Common myeloid progenitor, CD34-positive (primary cell): ENCODE data around the gene PRKCE.

Experiments used
- CTCF ChIA-PET: fragments of 350-600 bp; sonication (Branson Sonifier 250); formaldehyde crosslinking; loops from one replicate; lab custom pipeline; 2021; ENCODE audit warnings: antibody characterized with exemption; lab: Charles Lee
- POLR2A ChIA-PET: fragments of 350-600 bp; sonication (Branson Sonifier 250); formaldehyde crosslinking; loops from one replicate; lab custom pipeline; 2021; ENCODE audit warnings: antibody characterized with exemption; lab: Charles Lee
- DNase-seq, 3 donors: peaks; one replicate each; pipeline versions ENCODE4 v3.0.0 to v3.0.0-alpha.2; 2013
- H3K27ac ChIP-seq, 2 experiments: 1 replicate in 1 of 2; 2 replicates in 1 of 2; pipeline ENCODE4 v1.7.0; 2013; ENCODE audit warnings: inconsistent platforms in 2 of 2, low read length in 2 of 2, mild to moderate bottlenecking in 2 of 2, low read depth in 1 of 2, moderate library complexity in 1 of 2; ENCODE audit not compliant: severe bottlenecking in 2 of 2, insufficient read depth in 1 of 2, poor library complexity in 1 of 2
- H3K27me3 ChIP-seq, 5 experiments: replicated peaks in 2 of 5; 1 replicate in 3 of 5; 2 replicates in 2 of 5; pipeline versions ENCODE4 v1.6.1 to v1.7.0; 2013; ENCODE audit warnings: low read length in 4 of 5, mild to moderate bottlenecking in 2 of 5, moderate library complexity in 2 of 5, inconsistent platforms in 1 of 5; ENCODE audit not compliant: insufficient read depth in 5 of 5, control insufficient read depth in 4 of 5
- H3K36me3 ChIP-seq, 4 experiments: 1 replicate in 2 of 4; 2 replicates in 2 of 4; pipeline versions ENCODE4 v1.6.1 to v1.7.0; 2013; ENCODE audit warnings: low read length in 3 of 4, control low read depth in 1 of 4, mild to moderate bottlenecking in 1 of 4; ENCODE audit not compliant: control insufficient read depth in 4 of 4, insufficient read depth in 4 of 4
- H3K4me1 ChIP-seq, 4 experiments: 1 replicate in 3 of 4; 2 replicates in 1 of 4; pipeline versions ENCODE4 v1.6.1 to v1.7.1; 2013; ENCODE audit warnings: low read length in 3 of 4, mild to moderate bottlenecking in 3 of 4, control low read depth in 1 of 4, inconsistent platforms in 1 of 4, moderate library complexity in 1 of 4; ENCODE audit not compliant: control insufficient read depth in 4 of 4, insufficient read depth in 4 of 4; ENCODE audit errors: control extremely low read depth in 1 of 4
- H3K4me3 ChIP-seq, 7 experiments: 1 replicate in 4 of 7; 2 replicates in 3 of 7; pipeline versions ENCODE4 v1.5.1 to v1.7.0; 2013; ENCODE audit warnings: mild to moderate bottlenecking in 7 of 7, low read length in 6 of 7, moderate library complexity in 6 of 7, inconsistent platforms in 2 of 7, low read depth in 2 of 7, control low read depth in 1 of 7; ENCODE audit not compliant: insufficient read depth in 4 of 7, control insufficient read depth in 1 of 7; ENCODE audit errors: extremely low read depth in 1 of 7
- H3K9me3 ChIP-seq, 5 experiments: 1 replicate in 4 of 5; 2 replicates in 1 of 5; pipeline versions ENCODE4 v1.6.1 to v1.7.1; 2013; ENCODE audit warnings: low read length in 4 of 5, mild to moderate bottlenecking in 2 of 5, inconsistent platforms in 1 of 5, low read depth in 1 of 5, moderate library complexity in 1 of 5; ENCODE audit not compliant: control insufficient read depth in 4 of 5, insufficient read depth in 2 of 5; ENCODE audit errors: control extremely low read depth in 1 of 5
- WGBS: methylation state at CpG from one replicate; pipeline ENCODE4 v1.1.5; 2013; ENCODE audit not compliant: insufficient coverage; 5-methylcytosine and 5-hydroxymethylcytosine counted together

Gene PRKCE

GRCh38 chr2:45937990-45938389 is 286.5 kb downstream of the PRKCE start:
- Histone ChIP-seq H3K36me3 (no peaks in the 10 kb centered on the region), H3K4me1 (peaks cover 0 to 5% (median 4%) of the 10 kb centered on the region in 4 experiments), H3K27ac (no peak overlapping the region), H3K27me3 (no peaks in the 10 kb centered on the region), H3K4me3 (no peak overlapping the region), H3K9me3 (no peaks in the 10 kb centered on the region)
- ChIA-PET POLR2A (no interaction called here), CTCF (interaction anchor here (0.6 to 11.7 kb wide), 7 partner anchors 73 to 353 kb away, joined by 3 to 91 read pairs (median 3); no protein-coding TSS in a partner anchor)
- DNase-seq, result no peak
- WGBS, result 95% methylated on average over 3 of the region's 4 CpGs

GRCh38 chr2:45938649-45939511 is 287.4 kb downstream of the PRKCE start:
- DNase-seq, result no peak
- H3K36me3 ChIP-seq, result no peaks in the 10 kb centered on the region
- no peak overlapping the region for H3K4me3 ChIP-seq
- no peaks in the 10 kb centered on the region for H3K27me3 ChIP-seq
- ChIA-PET CTCF (interaction anchor here (0.9 to 11.7 kb wide), 5 partner anchors 115 to 355 kb away, joined by 3 to 91 read pairs (median 3); no protein-coding TSS in a partner anchor), POLR2A (no interaction called here)
- no peaks in the 10 kb centered on the region for H3K9me3 ChIP-seq
- no peak overlapping the region for H3K27ac ChIP-seq
- WGBS, result 89% methylated on average over 8 of the region's 13 CpGs
- H3K4me1 ChIP-seq, result peaks cover 0 to 5% (median 4%) of the 10 kb centered on the region in 4 experiments

- H3K36me3 ChIP-seq, result no peaks in the 10 kb centered on the region
- no peak for DNase-seq
- H3K9me3 ChIP-seq, result no peaks in the 10 kb centered on the region
- H3K27ac ChIP-seq, result no peak overlapping the region
- WGBS, result 92% methylated on average over 5 of the region's 6 CpGs
- no peaks in the 10 kb centered on the region for H3K27me3 ChIP-seq
- no peak overlapping the region for H3K4me3 ChIP-seq
- ChIA-PET CTCF (interaction anchor here (0.9 to 1.7 kb wide), 3 partner anchors 163 to 299 kb away, joined by 3 to 6 read pairs (median 4); no protein-coding TSS in a partner anchor), POLR2A (no interaction called here)
- no peaks in the 10 kb centered on the region for H3K4me1 ChIP-seq
Observed at GRCh38 chr2:45941531-45942236, 290.2 kb downstream of the PRKCE start.

GRCh38 chr2:45942237-45942738 is 290.8 kb downstream of the PRKCE start:
- CTCF ChIA-PET, result interaction anchor here (1.6 to 1.7 kb wide), 2 partner anchors 163 to 293 kb away, joined by 4 to 6 read pairs; no protein-coding TSS in a partner anchor
- H3K9me3 ChIP-seq, result no peaks in the 10 kb centered on the region
- H3K36me3 ChIP-seq, result no peaks in the 10 kb centered on the region
- POLR2A ChIA-PET, result no interaction called here
- no peak overlapping the region for H3K4me3 ChIP-seq
- no peaks in the 10 kb centered on the region for H3K27me3 ChIP-seq
- no peak for DNase-seq
- no peaks in the 10 kb centered on the region for H3K4me1 ChIP-seq
- no peak overlapping the region for H3K27ac ChIP-seq
- WGBS, result 94% methylated on average over 7 of the region's 9 CpGs

GRCh38 chr2:45943219-45944044 is 292.0 kb downstream of the PRKCE start:
- DNase-seq, result no peak
- no peaks in the 10 kb centered on the region for H3K27me3 ChIP-seq
- no peaks in the 10 kb centered on the region for H3K36me3 ChIP-seq
- no peaks in the 10 kb centered on the region for H3K4me1 ChIP-seq
- WGBS, result 98% methylated on average over 12 of the region's 14 CpGs
- CTCF ChIA-PET, result interaction anchor here (0.7 to 1.0 kb wide), 3 partner anchors 163 to 301 kb away, joined by 3 to 5 read pairs (median 3); no protein-coding TSS in a partner anchor
- no peak overlapping the region for H3K4me3 ChIP-seq
- H3K27ac ChIP-seq, result no peak overlapping the region
- no peaks in the 10 kb centered on the region for H3K9me3 ChIP-seq
- POLR2A ChIA-PET, result interaction anchor here (0.6 kb wide), 1 partner anchor 16 kb away, joined by 3 read pairs; no protein-coding TSS in a partner anchor

GRCh38 chr2:45944074-45944473 is 292.6 kb downstream of the PRKCE start:
- POLR2A ChIA-PET, result no interaction called here
- DNase-seq, result no peak
- H3K27me3 ChIP-seq, result no peaks in the 10 kb centered on the region
- H3K4me1 ChIP-seq, result no peaks in the 10 kb centered on the region
- 97% methylated on average over 6 of the region's 6 CpGs for WGBS
- H3K36me3 ChIP-seq, result no peaks in the 10 kb centered on the region
- H3K4me3 ChIP-seq, result no peak overlapping the region
- no peak overlapping the region for H3K27ac ChIP-seq
- H3K9me3 ChIP-seq, result no peaks in the 10 kb centered on the region
- CTCF ChIA-PET, result no interaction called here
